ENCODE measurements around the gene CST1.
"Not testable (repeated sequence)": the region's sequence is repeated elsewhere in the genome, so short reads cannot be mapped to it uniquely, and the experiment has no call there.

The CST1 gene

GRCh38 chr20:23753589-23753988, 2.9 kb upstream of the CST1 start:
- no peak for TF ChIP-seq CTCF (IDR thresholded peaks at IDR 0.05; ENCODE audit: low read depth, low read length, missing control alignments)
- no peak overlapping the region for H3K4me3 ChIP-seq (replicated peaks; ENCODE audit: low read depth, low read length)
- DNase-seq (ENCODE audit: extremely low read depth, low read depth): no peak

- no peak overlapping the region for H3K4me3 ChIP-seq (replicated peaks; ENCODE audit: low read depth, low read length)
- no peak for TF ChIP-seq CTCF (IDR thresholded peaks at IDR 0.05; ENCODE audit: low read depth, low read length, missing control alignments)
- DNase-seq (ENCODE audit: extremely low read depth, low read depth): no peak
These were observed 2.4 kb upstream of the CST1 start for GRCh38 chr20:23753194-23753548.

- no peak for DNase-seq (ENCODE audit: extremely low read depth, low read depth)
- TF ChIP-seq CTCF (IDR thresholded peaks at IDR 0.05; ENCODE audit: low read depth, low read length, missing control alignments): no peak
- no peak overlapping the region for H3K4me3 ChIP-seq (replicated peaks; ENCODE audit: low read depth, low read length)
These were observed 1.9 kb upstream of the CST1 start for GRCh38 chr20:23752481-23753193.

GRCh38 chr20:23752019-23752418, 1.3 kb upstream of the CST1 start:
- no peak for DNase-seq (ENCODE audit: extremely low read depth, low read depth)
- no peak overlapping the region for H3K4me3 ChIP-seq (replicated peaks; ENCODE audit: low read depth, low read length)
- TF ChIP-seq CTCF (IDR thresholded peaks at IDR 0.05; ENCODE audit: low read depth, low read length, missing control alignments): no peak

GRCh38 chr20:23749746-23750145, 989 bp downstream of the CST1 start:
- TF ChIP-seq CTCF (IDR thresholded peaks at IDR 0.05; ENCODE audit: low read depth, low read length, missing control alignments): no peak
- no peak for DNase-seq (ENCODE audit: extremely low read depth, low read depth)
- no peak overlapping the region for H3K4me3 ChIP-seq (replicated peaks; ENCODE audit: low read depth, low read length)

GRCh38 chr20:23748975-23749374, 1.8 kb downstream of the CST1 start:
- not testable (repeated sequence) for DNase-seq (ENCODE audit: extremely low read depth, low read depth); H3K4me3 ChIP-seq (replicated peaks; ENCODE audit: low read depth, low read length)

- H3K4me3 ChIP-seq (replicated peaks; ENCODE audit: low read depth, low read length); DNase-seq (ENCODE audit: extremely low read depth, low read depth): not testable (repeated sequence)
These were observed 3.2 kb downstream of the CST1 start for GRCh38 chr20:23747551-23747950.

- not testable (repeated sequence) for H3K4me3 ChIP-seq (replicated peaks; ENCODE audit: low read depth, low read length); DNase-seq (ENCODE audit: extremely low read depth, low read depth)
These were observed 3.6 kb downstream of the CST1 start for GRCh38 chr20:23747092-23747491.
